Astrocyte of the cerebellum (primary cell): ENCODE measurements around the gene TNFRSF25.
"Not testable (repeated sequence)": the region's sequence is repeated elsewhere in the genome, so short reads cannot be mapped to it uniquely, and the experiment has no call there.

ENCODE experiments used
- DNase-seq: peaks from one replicate; pipeline ENCODE4 v3.0.0-alpha.2; 2011; ENCODE audit warnings: low read depth
- H3K4me3 ChIP-seq: 2 replicates; pipeline ENCODE4 v1.5.1; 2011; ENCODE audit warnings: mild to moderate bottlenecking, low read depth, low read length, moderate library complexity
- CTCF ChIP-seq: IDR thresholded peaks from 2 replicates; pipeline ENCODE4 v1.5.1; 2012; ENCODE audit warnings: low read length, low read depth, moderate library complexity, mild to moderate bottlenecking; ENCODE audit errors: missing control alignments
- in situ Hi-C: cut with HindIII; loops from 2 replicates; pipeline ENCODE4 v1.10.0; 2017; ENCODE audit warnings: low sequenced_read_pairs

Gene TNFRSF25

DNA sequence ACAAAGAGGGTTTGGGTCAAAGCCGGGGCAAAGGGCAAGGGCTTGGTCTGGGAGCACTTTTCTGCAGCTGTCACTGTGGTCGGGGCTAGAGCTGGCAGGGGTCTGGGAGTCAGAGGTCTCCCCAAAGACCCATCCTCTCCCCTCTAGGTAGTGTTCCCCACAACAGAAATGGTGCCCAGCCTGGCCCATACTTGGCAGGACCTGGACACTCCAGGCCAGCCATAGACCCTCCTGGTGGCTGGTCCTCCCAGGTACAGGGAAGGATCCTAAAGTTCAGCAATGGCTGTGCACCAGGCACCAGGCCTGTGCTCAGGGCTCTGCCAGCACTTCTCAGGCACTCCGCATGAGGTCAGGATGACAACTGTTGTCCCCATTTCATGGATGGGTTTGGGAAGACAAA lies 30.4 kb downstream of the TNFRSF25 start:
- no peak overlapping the region for H3K4me3 ChIP-seq
- DNase-seq, result no peak
- no peak for TF ChIP-seq CTCF
- in situ Hi-C loops, result no loop called here

DNA sequence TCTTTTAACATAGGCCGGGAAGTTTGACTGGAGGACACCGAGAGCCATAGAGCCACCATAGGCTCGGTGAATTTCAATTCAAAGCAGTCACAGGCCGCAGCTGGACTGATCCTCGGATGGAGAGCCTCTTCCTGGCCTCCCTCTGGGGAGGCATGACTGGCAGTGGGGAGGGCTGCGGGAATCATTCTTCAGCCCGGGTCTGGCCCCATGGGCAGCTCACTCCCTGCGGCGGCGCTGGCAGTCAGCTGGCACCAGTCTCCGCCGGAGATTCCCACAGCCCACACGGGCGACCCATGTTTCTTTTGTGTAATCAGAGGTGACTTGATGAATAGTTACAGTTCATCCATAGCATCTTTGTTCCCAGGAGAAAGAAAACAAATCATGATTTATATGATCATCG lies 30.8 kb downstream of the TNFRSF25 start:
- in situ Hi-C loops, result no loop called here
- no peak for TF ChIP-seq CTCF
- no peak overlapping the region for H3K4me3 ChIP-seq
- no peak for DNase-seq

DNA sequence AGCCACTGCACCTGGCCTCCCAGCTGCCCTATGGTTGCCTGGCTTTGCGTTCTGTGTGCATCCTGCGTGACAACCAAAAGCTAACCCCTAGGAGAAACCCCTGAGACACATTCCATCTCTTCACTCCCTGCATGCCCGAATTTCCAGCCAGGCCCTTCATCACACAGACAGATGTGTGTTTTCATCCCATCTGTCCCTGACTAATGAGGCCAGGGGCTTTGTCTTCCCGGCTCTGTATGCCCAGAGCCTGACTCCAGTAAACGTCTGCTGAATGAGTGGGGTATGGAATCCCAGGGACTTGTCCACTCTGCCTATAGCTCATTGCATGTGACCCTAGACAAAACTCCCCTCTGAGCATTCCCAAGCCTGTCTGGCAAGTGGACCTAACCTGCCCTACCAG lies 31.8 kb downstream of the TNFRSF25 start:
- in situ Hi-C loops, result no loop called here
- H3K4me3 ChIP-seq, result no peak overlapping the region
- TF ChIP-seq CTCF, result no peak
- DNase-seq, result no peak

DNA sequence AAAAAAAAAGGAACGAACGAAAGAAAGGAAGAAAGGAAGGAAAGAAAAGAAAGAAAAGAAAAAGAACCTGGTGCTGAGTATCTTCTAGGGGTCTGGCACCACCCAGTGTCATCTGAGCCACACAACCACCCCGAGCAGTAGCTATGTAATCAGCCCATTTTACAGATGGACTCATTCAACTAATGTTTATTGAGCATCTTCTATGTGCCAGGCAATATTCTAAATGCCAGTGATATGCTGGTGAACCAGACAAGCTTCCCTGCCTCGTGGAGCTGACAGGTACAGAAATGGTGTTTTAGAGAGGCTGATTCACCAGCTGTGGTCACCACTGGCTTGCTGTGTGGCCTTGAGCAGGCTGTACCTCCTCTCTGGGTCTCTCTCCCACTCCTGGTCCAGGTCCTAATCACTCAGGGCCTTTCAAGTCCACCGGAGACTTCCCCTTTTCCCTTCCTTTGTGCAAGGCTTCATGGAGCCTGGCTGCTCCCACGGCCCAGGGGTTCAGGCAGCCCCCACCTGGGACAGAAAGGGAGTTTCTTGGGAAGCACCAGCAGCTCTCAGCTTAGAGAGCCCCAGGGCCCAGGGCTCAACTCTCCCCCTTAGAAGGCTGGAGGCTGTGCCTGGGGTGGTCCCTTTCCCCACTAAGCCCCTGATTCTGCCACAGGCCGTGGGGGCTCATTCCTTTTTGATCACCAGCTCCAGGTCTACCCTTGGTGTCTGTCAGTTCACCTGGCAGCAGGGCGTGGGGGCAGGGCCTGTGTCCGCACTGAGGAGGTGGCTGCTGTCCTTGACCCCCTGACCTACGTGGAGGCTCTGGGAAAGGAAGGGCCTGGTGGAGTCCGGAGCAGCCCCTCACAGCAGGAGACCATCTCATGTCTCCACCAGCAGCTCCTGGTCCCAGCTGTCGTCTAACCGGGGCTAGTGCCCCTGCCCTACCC lies 34.1 kb downstream of the TNFRSF25 start:
- DNase-seq, in situ Hi-C loops, H3K4me3 ChIP-seq: not testable (repeated sequence)

GRCh38 chr1:6429660-6430411 lies 36.1 kb downstream of the TNFRSF25 start:
- in situ Hi-C loops, DNase-seq, H3K4me3 ChIP-seq: not testable (repeated sequence)

DNA sequence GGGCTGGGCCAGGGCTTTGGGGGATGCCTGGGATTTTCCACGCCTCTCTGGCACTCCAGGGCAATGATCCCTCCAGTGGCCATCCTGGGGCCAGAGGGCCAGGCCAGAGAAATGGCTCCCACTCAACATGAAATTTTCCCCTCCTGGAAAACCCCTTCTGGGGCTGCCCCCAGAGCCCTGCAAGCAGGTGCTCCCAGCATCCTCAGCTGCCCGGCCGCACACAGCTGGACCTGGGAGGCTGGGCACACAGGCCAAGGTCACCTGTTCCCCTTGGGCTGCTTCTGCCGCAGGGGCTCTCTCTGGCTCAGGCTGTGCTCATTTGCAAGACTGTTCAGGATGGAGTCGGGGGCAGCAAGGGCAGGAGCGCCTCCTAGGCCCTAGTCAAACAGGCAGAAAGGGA lies 37.5 kb downstream of the TNFRSF25 start:
- in situ Hi-C loops, result not testable (repeated sequence)

GRCh38 chr1:6427441-6428390 lies 38.3 kb downstream of the TNFRSF25 start:
- no peak overlapping the region for H3K4me3 ChIP-seq
- in situ Hi-C loops, result no loop called here
- no peak for TF ChIP-seq CTCF
- DNase-seq, result no peak

More for the DNA sequence above, 37.5 kb downstream of the TNFRSF25 start:
- not testable (repeated sequence) for DNase-seq, H3K4me3 ChIP-seq
